Uterus (tissue), 2 donors: ENCODE data around the gene KCNQ2.

Experiments used
- CTCF ChIP-seq, 4 experiments: fragments of 200-600 bp in 2 of 4; fragments of 450-650 bp in 2 of 4; sonication (generic) in 2 of 4; IDR thresholded peaks; one replicate each; pipeline ENCODE4 v1.5.1; 2016 to 2019; ENCODE audit warnings: antibody characterized with exemption in 4 of 4, mild to moderate bottlenecking in 2 of 4, moderate library complexity in 1 of 4
- POLR2A ChIP-seq, 2 donors: fragments of 450-650 bp; IDR thresholded peaks; one replicate each; pipeline ENCODE4 v1.6.1; 2016; ENCODE audit warnings: antibody characterized with exemption in 2 of 2, mild to moderate bottlenecking in 1 of 2, moderate library complexity in 1 of 2

GRCh38 chr20:63491635-63492230 lies 19.3 kb upstream of the KCNQ2 start:
- TF ChIP-seq CTCF (IDR thresholded peaks at IDR 0.05) (no peak), POLR2A (IDR thresholded peaks at IDR 0.05) (no peak)
